H1 (cell line): ENCODE data around the gene RELT. TPM values are rescaled to one million over a fixed set of nuclear protein-coding genes. Genes with fewer than 3 reads are reported as not detected.

Source experiments
- CTCF ChIA-PET: fragments of 300-600 bp; sonication (Branson Sonifier 250); formaldehyde crosslinking; loops from one replicate; lab custom pipeline; 2021; ENCODE audit not compliant: partially characterized antibody; lab: Charles Lee
- POLR2A ChIA-PET: fragments of 300-600 bp; sonication (Branson Sonifier 250); formaldehyde crosslinking; loops from one replicate; lab custom pipeline; 2021; ENCODE audit warnings: inconsistent platforms; ENCODE audit not compliant: partially characterized antibody; lab: Charles Lee
- DNase-seq, 2 experiments: peaks; one replicate each; pipeline versions ENCODE4 v3.0.0 to v3.0.0-alpha.2; 2010 to 2022; ENCODE audit warnings: low spot score in 2 of 2, low read depth in 1 of 2, mixed read lengths in 1 of 2
- FAIRE-seq: peaks from 2 replicates; lab custom pipeline; 2011; peaks lifted over from hg19 to GRCh38; lab: Jason Lieb, UNC
- H2AFZ ChIP-seq: 2 replicates; pipeline ENCODE4 v1.8.1; 2012; ENCODE audit warnings: low read length, inconsistent platforms
- H2AK5ac ChIP-seq: 2 replicates; pipeline ENCODE4 v1.6.1; 2013; ENCODE audit warnings: low read depth, low read length
- H2BK120ac ChIP-seq: replicated peaks from 2 replicates; pipeline ENCODE3; 2013; ENCODE audit warnings: low read depth, low read length, inconsistent platforms
- H2BK12ac ChIP-seq: 2 replicates; pipeline ENCODE4 v1.6.1; 2013; ENCODE audit warnings: low read depth, low read length
- H2BK15ac ChIP-seq: 2 replicates; pipeline ENCODE4 v1.6.1; 2013; ENCODE audit warnings: low read length
- H2BK20ac ChIP-seq: 2 replicates; pipeline ENCODE4 v1.6.1; 2013; ENCODE audit warnings: low read length
- H2BK5ac ChIP-seq: 2 replicates; pipeline ENCODE4 v1.6.1; 2013; ENCODE audit warnings: low read depth, low read length
- H3K14ac ChIP-seq: 2 replicates; pipeline ENCODE4 v1.6.1; 2013; ENCODE audit warnings: inconsistent platforms; ENCODE audit not compliant: insufficient read length
- H3K18ac ChIP-seq: 2 replicates; pipeline ENCODE4 v1.6.1; 2013; ENCODE audit warnings: low read length; ENCODE audit errors: extremely low read depth
- H3K23ac ChIP-seq: 2 replicates; pipeline ENCODE4 v1.6.1; 2013; ENCODE audit warnings: inconsistent platforms; ENCODE audit not compliant: insufficient read length
- H3K23me2 ChIP-seq: 2 replicates; pipeline ENCODE4 v1.6.1; 2013; ENCODE audit warnings: low read depth, low read length
- H3K27ac ChIP-seq: 2 replicates; pipeline ENCODE4 v1.6.1; 2011; ENCODE audit warnings: low read depth, low read length, inconsistent platforms
- H3K27me3 ChIP-seq, 4 experiments: replicated peaks in 1 of 4; 1 replicate in 1 of 4; 2 replicates in 3 of 4; pipeline versions ENCODE4 v1.6.1 to v1.8.1; 2011 to 2013; ENCODE audit warnings: low read length in 3 of 4, mild to moderate bottlenecking in 3 of 4, inconsistent platforms in 2 of 4, mixed read lengths in 2 of 4, moderate library complexity in 1 of 4; ENCODE audit not compliant: control insufficient read depth in 3 of 4, insufficient read depth in 3 of 4; ENCODE audit errors: extremely low read depth in 1 of 4
- H3K36me3 ChIP-seq, 4 experiments: 2 replicates each; pipeline versions ENCODE4 v1.6.1 to v1.8.1; 2011 to 2013; ENCODE audit warnings: mild to moderate bottlenecking in 4 of 4, low read length in 3 of 4, moderate library complexity in 2 of 4, control low read depth in 1 of 4, inconsistent platforms in 1 of 4; ENCODE audit not compliant: insufficient read depth in 4 of 4, control insufficient read depth in 2 of 4
- H3K4ac ChIP-seq: replicated peaks from 2 replicates; pipeline ENCODE3; 2013; ENCODE audit warnings: low read length, low read depth, mixed read lengths, inconsistent platforms; ENCODE audit not compliant: insufficient read length
- H3K4me1 ChIP-seq, 4 experiments: replicated peaks in 1 of 4; 1 replicate in 1 of 4; 2 replicates in 3 of 4; pipeline versions ENCODE4 v1.6.1 to v1.8.1; 2011 to 2013; ENCODE audit warnings: low read length in 3 of 4, inconsistent platforms in 2 of 4, mixed read lengths in 1 of 4; ENCODE audit not compliant: insufficient read depth in 4 of 4, control insufficient read depth in 3 of 4
- H3K4me2 ChIP-seq, 2 experiments: 2 replicates each; pipeline versions ENCODE4 v1.6.1 to v1.8.1; 2011 to 2013; ENCODE audit warnings: low read depth in 2 of 2, low read length in 2 of 2, control low read depth in 1 of 2, inconsistent platforms in 1 of 2, mild to moderate bottlenecking in 1 of 2; ENCODE audit not compliant: insufficient read depth in 1 of 2
- H3K4me3 ChIP-seq, 4 experiments: fragments of 200-600, 300-600 bp in 1 of 4; sonication (generic), shearing (Covaris generic), sonication (Bioruptor Twin) in 1 of 4; 2 replicates each; pipeline versions ENCODE4 v1.5.1 to v1.8.1; 2011 to 2016; ENCODE audit warnings: low read length in 4 of 4, low read depth in 3 of 4, control low read depth in 2 of 4, inconsistent platforms in 2 of 4, mild to moderate bottlenecking in 2 of 4, mixed read lengths in 1 of 4, moderate library complexity in 1 of 4; ENCODE audit not compliant: insufficient read depth in 2 of 4; ENCODE audit errors: extremely low read depth in 1 of 4
- H3K56ac ChIP-seq: replicated peaks from 2 replicates; pipeline ENCODE3; 2013; ENCODE audit warnings: low read depth, mild to moderate bottlenecking, mixed read lengths, low read length, inconsistent platforms; ENCODE audit not compliant: insufficient read length
- H3K79me1 ChIP-seq: 2 replicates; pipeline ENCODE4 v1.6.1; 2013; ENCODE audit warnings: low read depth, low read length, control low read depth
- H3K79me2 ChIP-seq, 2 experiments: 2 replicates each; pipeline versions ENCODE4 v1.6.1 to v1.8.1; 2012 to 2013; ENCODE audit warnings: low read length in 2 of 2, mild to moderate bottlenecking in 2 of 2, inconsistent platforms in 1 of 2; ENCODE audit not compliant: insufficient read depth in 2 of 2, control insufficient read depth in 1 of 2
- H3K9ac ChIP-seq, 4 experiments: replicated peaks in 1 of 4; 1 replicate in 1 of 4; 2 replicates in 3 of 4; pipeline versions ENCODE4 v1.6.1 to v1.8.1; 2011 to 2013; ENCODE audit warnings: low read depth in 3 of 4, low read length in 3 of 4, control low read depth in 2 of 4, mild to moderate bottlenecking in 2 of 4, moderate library complexity in 2 of 4, inconsistent platforms in 1 of 4; ENCODE audit errors: extremely low read depth in 1 of 4
- H3K9me3 ChIP-seq, 2 experiments: 2 replicates each; pipeline versions ENCODE4 v1.6.1 to v1.8.1; 2012 to 2013; ENCODE audit warnings: mild to moderate bottlenecking in 2 of 2, moderate library complexity in 2 of 2, control low read depth in 1 of 2, inconsistent platforms in 1 of 2, low read depth in 1 of 2, low read length in 1 of 2, mixed read lengths in 1 of 2; ENCODE audit not compliant: insufficient read depth in 2 of 2
- H4K20me1 ChIP-seq, 2 experiments: replicated peaks in 1 of 2; 2 replicates each; pipeline versions ENCODE3 to v1.8.1; 2011 to 2013; ENCODE audit warnings: inconsistent platforms in 2 of 2, low read length in 2 of 2, mild to moderate bottlenecking in 1 of 2; ENCODE audit not compliant: insufficient read depth in 2 of 2, control insufficient read depth in 1 of 2
- H4K5ac ChIP-seq: 2 replicates; pipeline ENCODE4 v1.6.1; 2013; ENCODE audit warnings: low read length, low read depth, mixed read lengths, inconsistent platforms; ENCODE audit not compliant: insufficient read length
- H4K8ac ChIP-seq: 2 replicates; pipeline ENCODE4 v1.8.0; 2013; ENCODE audit warnings: mild to moderate bottlenecking, moderate library complexity, low read length, inconsistent platforms; ENCODE audit not compliant: insufficient read depth; ENCODE audit errors: extremely low read depth
- H4K91ac ChIP-seq: replicated peaks from 2 replicates; pipeline ENCODE3; 2013; ENCODE audit warnings: low read length, mixed read lengths, inconsistent platforms; ENCODE audit not compliant: insufficient read length
- ATF2 ChIP-seq: IDR thresholded peaks from 2 replicates; pipeline ENCODE4 v1.6.1; 2012; ENCODE audit warnings: low read length, inconsistent platforms
- CBX8 ChIP-seq: fragments of 300-800, 300-1000 bp; sonication (generic); IDR thresholded peaks from 2 replicates; pipeline ENCODE4 v1.7.1; 2016; ENCODE audit warnings: low read depth, low read length, borderline replicate concordance
- CHD1 ChIP-seq: IDR thresholded peaks from 2 replicates; pipeline ENCODE4 v1.6.1; 2012; ENCODE audit warnings: low read depth, low read length, improper control_type of control experiment
- NRF1 ChIP-seq: IDR thresholded peaks from 2 replicates; pipeline ENCODE4 v1.6.1; 2011; ENCODE audit warnings: mild to moderate bottlenecking, low read depth, low read length, improper control_type of control experiment
- RAD21 ChIP-seq, 2 experiments: IDR thresholded peaks in 1 of 2; conservative IDR thresholded peaks in 1 of 2; 2 replicates each; pipeline ENCODE4 v1.6.1; 2011; ENCODE audit warnings: low read depth in 2 of 2, low read length in 2 of 2, improper control_type of control experiment in 1 of 2, inconsistent platforms in 1 of 2, mild to moderate bottlenecking in 1 of 2, moderate library complexity in 1 of 2
- SAP30 ChIP-seq: fragments of 300-600 bp; sonication (generic); IDR thresholded peaks from 2 replicates; pipeline ENCODE4 v1.7.1; 2012; ENCODE audit warnings: low read length, moderate library complexity, mild to moderate bottlenecking, inconsistent platforms; ENCODE audit not compliant: insufficient read depth, insufficient replicate concordance
- SRF ChIP-seq: IDR thresholded peaks from 2 replicates; pipeline ENCODE4 v1.6.1; 2011; ENCODE audit warnings: mild to moderate bottlenecking, low read depth, low read length, moderate library complexity
- TEAD4 ChIP-seq: IDR thresholded peaks from 2 replicates; pipeline ENCODE4 v1.6.1; 2012; ENCODE audit warnings: low read depth, low read length, inconsistent platforms, mixed read lengths
- USF2 ChIP-seq: IDR thresholded peaks from 2 replicates; pipeline ENCODE4 v1.6.1; 2011; ENCODE audit warnings: low read length, improper control_type of control experiment
- ZNF274 ChIP-seq: IDR thresholded peaks from 2 replicates; pipeline ENCODE4 v1.7.0; 2012; ENCODE audit warnings: low read length, borderline replicate concordance; ENCODE audit errors: extremely low read depth
- WGBS, 2 experiments: shearing (Covaris generic) in 1 of 2; methylation state at CpG; one replicate each; pipeline versions ENCODE4 v1.1.6 to v1.1.7; 2013 to 2015; ENCODE audit warnings: low lambda C conversion rate in 2 of 2, mixed read lengths in 2 of 2, inconsistent platforms in 1 of 2, low coverage in 1 of 2, missing lambda C conversion rate in 1 of 2; ENCODE audit not compliant: insufficient replicate concordance in 2 of 2, insufficient coverage in 1 of 2, insufficient read length in 1 of 2; ENCODE audit errors: extremely low coverage in 1 of 2, missing lambda C conversion rate in 1 of 2; 5-methylcytosine and 5-hydroxymethylcytosine counted together
- polyA plus RNA-seq, 7 experiments: library from polyadenylated mRNA; depleted of rRNA in 3 of 7; stranded (reverse) in 5 of 7; unstranded in 2 of 7; fragments of >200 nt in 5 of 7; fragments of 200-250 nt in 2 of 7; gene quantifications; 1 replicate in 5 of 7; 2 replicates in 1 of 7; 4 replicates in 1 of 7; pipeline versions ENCODE4 v1.2.1 to v1.2.3, GENCODE V29; 2011 to 2013; ENCODE audit warnings: missing spikeins in 2 of 7, mixed read lengths in 2 of 7
- total RNA-seq: library from RNA; stranded (reverse); fragmentation: NEBNext Ultra II Directional; extraction: Animal tissue kit (Norgen Biotek cat#: 25700); gene quantifications from 2 replicates; pipeline ENCODE4 v1.2.1, GENCODE V29; 2021

Gene RELT
- total and polyA plus RNA-seq, 2 of the 8 experiments (the other 6 are each of a cell fraction or from before 2014, with no cell fraction given) = 3.4 to 5.7 TPM

DNA sequence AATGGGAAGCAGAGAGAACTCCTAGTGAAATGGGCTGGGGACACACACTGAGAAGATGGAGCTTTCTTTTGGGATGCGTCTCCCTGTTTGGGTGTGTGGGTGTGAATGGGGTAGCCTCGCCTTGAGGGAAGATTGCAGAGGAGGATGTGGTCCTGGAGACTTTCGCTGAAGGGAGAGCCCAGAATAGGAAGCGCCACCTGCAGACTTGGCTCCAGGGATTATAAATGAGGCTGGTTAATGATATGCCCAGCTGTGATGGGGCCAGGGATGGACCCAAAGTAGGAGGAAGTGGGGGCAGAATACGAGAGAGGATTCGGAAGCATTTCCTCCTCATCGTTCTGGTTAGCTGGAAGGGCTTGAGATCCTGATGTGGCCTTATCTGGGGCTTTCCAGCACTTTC lies 13.7 kb downstream of the RELT start:
- H3K4me3 ChIP-seq = no peak overlapping the region
- H3K56ac ChIP-seq = no peak overlapping the region
- no peak for FAIRE-seq
- DNase-seq = no peak
- peaks cover 3 to 13% of the 10 kb centered on the region in 2 experiments for H4K20me1 ChIP-seq
- ChIA-PET CTCF (interaction anchor here (0.7 to 59.1 kb wide), 12 partner anchors 8 to 272 kb away, joined by 3 to 1456 read pairs (median 4); partner anchors contain the start of gene RELT), POLR2A (no interaction called here)
- no peak overlapping the region for H4K5ac ChIP-seq
- H2BK12ac ChIP-seq = no peak overlapping the region
- H3K9ac ChIP-seq = no peak overlapping the region
- no peaks in the 10 kb centered on the region for H3K36me3 ChIP-seq
- H3K79me1 ChIP-seq = 0 out of 2 replicates have a peak, but pooled peaks cover under 1% of the 10 kb centered on the region
- no peak overlapping the region for H2AFZ ChIP-seq
- 90% methylated on average over 7 of the region's 7 CpGs; no CpG with 5 or more reads in 1 of the 2 experiments for WGBS, 2 experiments
- no peak overlapping the region for H3K18ac ChIP-seq
- no peak overlapping the region for H2BK120ac ChIP-seq
- H3K4ac ChIP-seq = no peak overlapping the region
- H4K8ac ChIP-seq = no peak overlapping the region
- H3K79me2 ChIP-seq = peaks cover 0 to 3% of the 10 kb centered on the region in 2 experiments; a peak in 1 of 4 replicates
- no peak overlapping the region for H3K27ac ChIP-seq
- H3K4me2 ChIP-seq = no peak overlapping the region
- H2BK5ac ChIP-seq = no peak overlapping the region
- no peak overlapping the region for H4K91ac ChIP-seq
- H3K23ac ChIP-seq = no peak overlapping the region
- 0 out of 2 replicates have a peak overlapping the region, but pooled peaks have one; percentile 46 for H2BK15ac ChIP-seq
- H3K14ac ChIP-seq = no peak overlapping the region
- no peaks in the 10 kb centered on the region for H3K9me3 ChIP-seq
- H2BK20ac ChIP-seq = no peak overlapping the region
- H3K23me2 ChIP-seq = no peaks in the 10 kb centered on the region
- peaks cover 0 to 3% (median 0%) of the 10 kb centered on the region in 4 experiments; a peak in 1 of 7 replicates for H3K4me1 ChIP-seq
- H2AK5ac ChIP-seq = no peak overlapping the region
- no peaks in the 10 kb centered on the region for H3K27me3 ChIP-seq
- TF ChIP-seq NRF1 (no peak), SAP30 (no peak), RAD21 (IDR thresholded peaks at IDR 0.05 in 1 of 2, conservative IDR thresholded peaks at IDR 0.05 in 1 of 2; ENCODE audit: low read depth in 2 of 2, low read length in 2 of 2) (no peak), ZNF274 (no peak), CBX8 (no peak), CHD1 (no peak), ATF2 (no peak), USF2 (no peak), SRF (no peak), TEAD4 (no peak)
